Gastroesophageal sphincter (tissue), 4 donors: ENCODE measurements around the gene RXRA. TPM values are rescaled to one million over a fixed set of nuclear protein-coding genes. Genes with fewer than 3 reads are reported as not detected.

Experiments
- ATAC-seq: fragments of 150-250 bp; one replicate; pipeline ENCODE4 v1.9.1; 2016; ENCODE audit warnings: mild to moderate bottlenecking, moderate library complexity
- H3K27ac ChIP-seq, 4 donors: fragments of 200-600 bp; sonication (generic) in 3 of 4; 1 replicate in 3 of 4; 2 replicates in 1 of 4; pipeline ENCODE4 v1.5.1; 2016 to 2019
- H3K27me3 ChIP-seq: fragments of 200-600 bp; sonication (generic); one replicate; pipeline ENCODE4 v1.5.1; 2019
- H3K36me3 ChIP-seq, 2 donors: fragments of 200-600 bp; sonication (generic); one replicate each; pipeline ENCODE4 v1.5.1; 2019; ENCODE audit warnings: control low read depth in 1 of 2
- H3K4me1 ChIP-seq, 3 donors: fragments of 200-600 bp; sonication (generic); 1 replicate in 2 of 3; 2 replicates in 1 of 3; pipeline ENCODE4 v1.5.1; 2016 to 2019; ENCODE audit warnings: control low read depth in 2 of 3
- H3K4me3 ChIP-seq, 2 donors: fragments of 200-600 bp; sonication (generic); one replicate each; pipeline ENCODE4 v1.5.1; 2019; ENCODE audit warnings: mild to moderate bottlenecking in 1 of 2, moderate library complexity in 1 of 2
- H3K9me3 ChIP-seq, 3 donors: fragments of 200-600 bp; sonication (generic); one replicate each; pipeline ENCODE4 v1.5.1; 2017 to 2019; ENCODE audit warnings: control low read depth in 2 of 3
- EP300 ChIP-seq: sonication (generic); formaldehyde crosslinking; IDR thresholded peaks from one replicate; pipeline ENCODE4 v1.6.1; 2017; ENCODE audit warnings: antibody characterized with exemption, mild to moderate bottlenecking
- POLR2A ChIP-seq, 2 donors: fragments of 450-650 bp; IDR thresholded peaks; one replicate each; pipeline ENCODE4 v1.6.1; 2017; ENCODE audit warnings: antibody characterized with exemption in 2 of 2, mild to moderate bottlenecking in 2 of 2, moderate library complexity in 1 of 2
- POLR2AphosphoS5 ChIP-seq: sonication (generic); formaldehyde crosslinking; IDR thresholded peaks from one replicate; pipeline ENCODE4 v1.6.1; 2017; ENCODE audit warnings: antibody characterized with exemption
- WGBS, 2 donors: methylation state at CpG; one replicate each; pipeline ENCODE4 v1.1.5; 2018; ENCODE audit warnings: low coverage in 1 of 2; 5-methylcytosine and 5-hydroxymethylcytosine counted together
- total RNA-seq, 4 donors: library from RNA; depleted of rRNA; stranded (reverse); fragments of >200 nt; gene quantifications; one replicate each; pipeline ENCODE4 v1.1.0, GENCODE V29; 2016
- TF ChIP-seq, protein P1 (sequence below), 4 experiments: fragments of 200-600 bp in 2 of 4; fragments of 450-650 bp in 2 of 4; sonication (generic) in 1 of 4; IDR thresholded peaks; one replicate each; pipeline ENCODE4 v1.5.1; 2017 to 2019; ENCODE audit warnings: antibody characterized with exemption in 4 of 4, mild to moderate bottlenecking in 2 of 4, moderate library complexity in 2 of 4

RXRA gene
- total RNA-seq, 4 donors from 2014 or later, result 45.1 to 78.9 (median 55.3) TPM

DNA sequence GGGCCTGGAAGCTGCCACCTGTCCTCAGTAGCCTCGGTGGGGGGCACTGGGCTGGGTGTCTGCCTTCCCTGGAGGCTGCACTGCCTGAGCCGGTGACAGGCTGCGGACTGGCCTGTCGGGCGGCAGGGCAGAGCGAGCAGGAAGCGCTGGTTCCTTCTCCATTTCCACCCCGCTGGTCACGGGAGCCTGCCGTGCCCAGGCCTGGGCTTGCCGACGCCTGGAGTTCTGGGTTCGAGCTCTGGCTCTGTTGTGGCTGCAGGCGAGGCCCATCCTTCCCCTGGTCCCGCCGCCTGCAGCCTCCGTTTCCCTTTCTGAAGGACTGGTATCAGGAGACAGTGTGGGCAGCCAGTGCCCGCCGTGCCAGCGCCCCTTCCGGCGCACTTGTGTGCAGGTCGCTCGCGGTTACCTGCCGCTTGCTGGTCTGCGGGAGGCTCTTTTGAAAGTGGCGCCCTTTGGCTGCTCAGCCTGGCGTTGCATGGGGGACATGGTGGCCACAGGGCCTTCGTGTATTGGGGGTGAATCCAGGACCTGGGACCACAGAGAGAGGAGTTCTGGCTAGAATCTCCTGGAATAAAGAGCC lies 34.0 kb downstream of the RXRA start:
- no peaks in the 10 kb centered on the region for H3K27me3 ChIP-seq
- TF ChIP-seq POLR2AphosphoS5 (no peak), EP300 (no peak), POLR2A (IDR thresholded peaks at IDR 0.05) (no peak)
- TF ChIP-seq, protein P1, sequence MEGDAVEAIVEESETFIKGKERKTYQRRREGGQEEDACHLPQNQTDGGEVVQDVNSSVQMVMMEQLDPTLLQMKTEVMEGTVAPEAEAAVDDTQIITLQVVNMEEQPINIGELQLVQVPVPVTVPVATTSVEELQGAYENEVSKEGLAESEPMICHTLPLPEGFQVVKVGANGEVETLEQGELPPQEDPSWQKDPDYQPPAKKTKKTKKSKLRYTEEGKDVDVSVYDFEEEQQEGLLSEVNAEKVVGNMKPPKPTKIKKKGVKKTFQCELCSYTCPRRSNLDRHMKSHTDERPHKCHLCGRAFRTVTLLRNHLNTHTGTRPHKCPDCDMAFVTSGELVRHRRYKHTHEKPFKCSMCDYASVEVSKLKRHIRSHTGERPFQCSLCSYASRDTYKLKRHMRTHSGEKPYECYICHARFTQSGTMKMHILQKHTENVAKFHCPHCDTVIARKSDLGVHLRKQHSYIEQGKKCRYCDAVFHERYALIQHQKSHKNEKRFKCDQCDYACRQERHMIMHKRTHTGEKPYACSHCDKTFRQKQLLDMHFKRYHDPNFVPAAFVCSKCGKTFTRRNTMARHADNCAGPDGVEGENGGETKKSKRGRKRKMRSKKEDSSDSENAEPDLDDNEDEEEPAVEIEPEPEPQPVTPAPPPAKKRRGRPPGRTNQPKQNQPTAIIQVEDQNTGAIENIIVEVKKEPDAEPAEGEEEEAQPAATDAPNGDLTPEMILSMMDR (IDR thresholded peaks at IDR 0.05), result no peak
- H3K4me3 ChIP-seq, result no peak overlapping the region
- ATAC-seq, result no peak
- H3K36me3 ChIP-seq, result no peaks in the 10 kb centered on the region
- H3K4me1 ChIP-seq, result peaks cover 0 to 100% (median 28%) of the 10 kb centered on the region in 3 donors
- no peaks in the 10 kb centered on the region for H3K9me3 ChIP-seq
- H3K27ac ChIP-seq, result peak overlapping the region in 3 of 4 donors; percentile 15 to 58 (median 52)
- WGBS, 2 donors, result 94% methylated on average over 7 of the region's 30 CpGs; no CpG with 5 or more reads in 1 of the 2 donors

- ATAC-seq, result no peak
- 40 to 74% methylated on average over 1 to 4 of the region's 14 CpGs for WGBS, 2 donors
- Histone ChIP-seq H3K4me3 (no peak overlapping the region), H3K27ac (peak overlapping the region in 3 of 4 donors; percentile 15 to 58 (median 52)), H3K4me1 (peaks cover 0 to 100% (median 34%) of the 10 kb centered on the region in 3 donors), H3K36me3 (no peaks in the 10 kb centered on the region), H3K27me3 (no peaks in the 10 kb centered on the region), H3K9me3 (no peaks in the 10 kb centered on the region)
- peak; percentile 19 for TF ChIP-seq POLR2AphosphoS5
- TF ChIP-seq, protein P1 (IDR thresholded peaks at IDR 0.05), result no peak
- TF ChIP-seq EP300, result no peak
Measured at GRCh38 chr9:134360897-134361296, 34.6 kb downstream of the RXRA start.

DNA sequence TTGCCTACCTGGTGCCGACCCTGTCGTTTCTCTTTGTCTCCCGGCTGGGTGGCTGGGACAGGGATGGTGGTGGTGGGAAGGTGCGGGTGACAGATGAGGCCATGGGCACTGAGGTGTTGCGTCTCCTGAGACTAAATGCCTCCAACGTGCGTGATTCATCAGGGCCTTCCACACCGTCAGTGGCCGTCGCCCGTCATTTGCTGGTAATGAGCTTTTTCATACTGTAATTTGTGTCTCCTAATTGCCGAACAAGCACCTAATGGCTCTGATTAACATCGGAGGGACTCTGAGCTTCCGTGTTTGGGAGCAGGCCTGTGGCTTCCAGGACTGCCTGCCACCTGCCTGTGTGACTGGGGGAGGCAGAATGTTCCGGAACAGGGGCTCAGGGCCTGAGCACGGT lies 35.2 kb downstream of the RXRA start:
- Histone ChIP-seq H3K36me3 (no peaks in the 10 kb centered on the region), H3K9me3 (no peaks in the 10 kb centered on the region), H3K27me3 (no peaks in the 10 kb centered on the region), H3K27ac (peak overlapping the region in 2 of 4 donors; percentile 52 to 58), H3K4me1 (peaks cover 0 to 100% (median 38%) of the 10 kb centered on the region in 3 donors), H3K4me3 (no peak overlapping the region)
- WGBS, 2 donors, result 81 to 89% methylated on average over 5 to 6 of the region's 16 CpGs
- TF ChIP-seq, protein P1 (IDR thresholded peaks at IDR 0.05), result no peak
- TF ChIP-seq POLR2A (IDR thresholded peaks at IDR 0.05) (no peak), EP300 (no peak), POLR2AphosphoS5 (no peak)
- no peak for ATAC-seq

GRCh38 chr9:134361843-134362414 lies 35.7 kb downstream of the RXRA start:
- peak overlapping the region in 3 of 4 donors; percentile 3 to 58 (median 52) for H3K27ac ChIP-seq
- 96% methylated on average over 5 of the region's 15 CpGs; no CpG with 5 or more reads in 1 of the 2 donors for WGBS, 2 donors
- no peaks in the 10 kb centered on the region for H3K27me3 ChIP-seq
- H3K36me3 ChIP-seq, result no peaks in the 10 kb centered on the region
- no peak for TF ChIP-seq EP300
- TF ChIP-seq POLR2A (IDR thresholded peaks at IDR 0.05), result no peak
- TF ChIP-seq POLR2AphosphoS5, result no peak
- TF ChIP-seq, protein P1 (IDR thresholded peaks at IDR 0.05), result no peak
- H3K4me1 ChIP-seq, result peaks cover under 1 to 100% (median 43%) of the 10 kb centered on the region in 3 donors
- H3K9me3 ChIP-seq, result no peaks in the 10 kb centered on the region
- ATAC-seq, result no peak
- H3K4me3 ChIP-seq, result no peak overlapping the region

DNA sequence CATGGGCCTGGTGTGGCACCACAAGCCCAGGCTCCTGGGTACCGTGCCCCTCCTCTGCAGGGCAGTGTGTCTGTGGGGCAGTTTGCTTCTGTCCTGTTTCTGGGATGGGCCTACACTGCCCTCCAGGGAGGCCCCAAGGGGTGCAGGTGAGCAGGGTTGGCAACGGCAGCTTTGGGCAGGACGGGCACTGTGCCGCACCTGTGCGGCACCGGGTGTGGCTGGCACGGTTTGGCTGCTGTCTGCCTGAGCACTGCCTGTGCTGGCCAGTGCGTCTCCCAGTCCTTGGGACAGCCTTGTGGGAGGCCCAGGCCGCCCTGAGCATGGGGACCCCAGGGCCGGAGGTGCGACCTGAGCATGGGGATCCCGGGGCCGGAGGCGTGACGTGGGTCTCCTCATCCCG lies 37.2 kb downstream of the RXRA start:
- TF ChIP-seq POLR2A (IDR thresholded peaks at IDR 0.05) (no peak), POLR2AphosphoS5 (no peak), EP300 (no peak)
- TF ChIP-seq, protein P1 (IDR thresholded peaks at IDR 0.05), result no peak
- no peaks in the 10 kb centered on the region for H3K9me3 ChIP-seq
- WGBS, 2 donors, result no CpG with 5 or more reads among the region's 16 CpGs
- no peaks in the 10 kb centered on the region for H3K27me3 ChIP-seq
- H3K36me3 ChIP-seq, result no peaks in the 10 kb centered on the region
- no peak for ATAC-seq
- H3K4me3 ChIP-seq, result no peak overlapping the region
- peaks cover 7 to 100% (median 50%) of the 10 kb centered on the region in 3 donors for H3K4me1 ChIP-seq
- H3K27ac ChIP-seq, result peak overlapping the region in 3 of 4 donors; percentile 19 to 42 (median 35)
